CD14-positive monocyte (primary cell): ENCODE data around the gene PTPRR. TPM values are rescaled to one million over a fixed set of nuclear protein-coding genes. Genes with fewer than 3 reads are reported as not detected.

Source experiments
- DNase-seq, 3 donors: peaks; one replicate each; pipeline ENCODE4 v3.0.0-alpha.2; 2011 to 2022
- H2AFZ ChIP-seq: 2 replicates; pipeline ENCODE4 v1.6.0; 2012; ENCODE audit warnings: mild to moderate bottlenecking, low read depth, low read length, inconsistent platforms; ENCODE audit not compliant: insufficient read depth, poor library complexity, severe bottlenecking
- H3K27ac ChIP-seq, 2 donors: 1 replicate in 1 of 2; 2 replicates in 1 of 2; pipeline ENCODE4 v1.5.1; 2012 to 2013; ENCODE audit warnings: low read length in 2 of 2, control low read depth in 1 of 2, inconsistent platforms in 1 of 2, low read depth in 1 of 2, mild to moderate bottlenecking in 1 of 2
- H3K27me3 ChIP-seq, 2 donors: one replicate each; pipeline versions ENCODE4 v1.6.0 to v1.6.1; 2011 to 2013; ENCODE audit warnings: low read length in 2 of 2; ENCODE audit not compliant: control insufficient read depth in 2 of 2, insufficient read depth in 2 of 2
- H3K36me3 ChIP-seq, 2 donors: replicated peaks in 1 of 2; 1 replicate in 1 of 2; 2 replicates in 1 of 2; pipeline versions ENCODE4 v1.5.1 to v1.6.1; 2012 to 2013; ENCODE audit warnings: low read length in 2 of 2, control low read depth in 1 of 2, inconsistent platforms in 1 of 2, mild to moderate bottlenecking in 1 of 2; ENCODE audit not compliant: insufficient read depth in 2 of 2, control insufficient read depth in 1 of 2
- H3K4me1 ChIP-seq, 2 donors: 1 replicate in 1 of 2; 2 replicates in 1 of 2; pipeline versions ENCODE4 v1.5.1 to v1.6.1; 2012 to 2013; ENCODE audit warnings: low read length in 2 of 2, control low read depth in 1 of 2, inconsistent platforms in 1 of 2, mild to moderate bottlenecking in 1 of 2, moderate library complexity in 1 of 2; ENCODE audit not compliant: insufficient read depth in 2 of 2, control insufficient read depth in 1 of 2
- H3K4me2 ChIP-seq: replicated peaks from 2 replicates; pipeline ENCODE3; 2012; ENCODE audit warnings: low read length, moderate library complexity, mild to moderate bottlenecking; ENCODE audit not compliant: poor library complexity, severe bottlenecking; ENCODE audit errors: extremely low read depth
- H3K4me3 ChIP-seq, 3 experiments: fragments of 200-600 bp in 1 of 3; sonication (generic) in 1 of 3; replicated peaks in 1 of 3; 1 replicate in 2 of 3; 2 replicates in 1 of 3; pipeline ENCODE4 v1.5.1; 2011 to 2013; ENCODE audit warnings: low read length in 3 of 3, mild to moderate bottlenecking in 3 of 3, control low read depth in 2 of 3, low read depth in 2 of 3, inconsistent platforms in 1 of 3, moderate library complexity in 1 of 3
- H3K79me2 ChIP-seq: 2 replicates; pipeline ENCODE4 v1.6.0; 2012; ENCODE audit warnings: mild to moderate bottlenecking, control low read depth, inconsistent platforms, low read length, moderate library complexity; ENCODE audit not compliant: insufficient read depth
- H3K9ac ChIP-seq: 2 replicates; pipeline ENCODE4 v1.6.0; 2017; ENCODE audit warnings: low read length, mild to moderate bottlenecking; ENCODE audit not compliant: insufficient read depth, poor library complexity, severe bottlenecking
- H3K9me3 ChIP-seq, 2 donors: replicated peaks in 1 of 2; 1 replicate in 1 of 2; 2 replicates in 1 of 2; pipeline versions ENCODE4 v1.5.1 to v1.6.1; 2012 to 2013; ENCODE audit warnings: low read length in 2 of 2, control low read depth in 1 of 2; ENCODE audit not compliant: control insufficient read depth in 1 of 2, insufficient read depth in 1 of 2
- H4K20me1 ChIP-seq: 2 replicates; pipeline ENCODE4 v1.6.0; 2012; ENCODE audit warnings: mild to moderate bottlenecking, low read length, control low read depth, moderate library complexity; ENCODE audit not compliant: insufficient read depth
- H3K27ac Mint-ChIP-seq, 7 donors: one replicate each; pipeline ENCODE4 v1.8.0; 2020; ENCODE audit warnings: mild to moderate bottlenecking in 7 of 7, mixed read lengths in 7 of 7, moderate library complexity in 6 of 7, inconsistent platforms in 2 of 7
- H3K27me3 Mint-ChIP-seq, 3 donors: one replicate each; pipeline ENCODE4 v1.8.0; 2021 to 2022; ENCODE audit warnings: low read depth in 3 of 3, mild to moderate bottlenecking in 3 of 3, mixed read lengths in 3 of 3, moderate library complexity in 3 of 3, inconsistent platforms in 1 of 3
- H3K36me3 Mint-ChIP-seq, 2 donors: one replicate each; pipeline ENCODE4 v1.8.0; 2020; ENCODE audit warnings: mixed read lengths in 2 of 2, inconsistent platforms in 1 of 2, mild to moderate bottlenecking in 1 of 2
- H3K4me1 Mint-ChIP-seq: one replicate; pipeline ENCODE4 v1.8.0; 2020; ENCODE audit warnings: mild to moderate bottlenecking, mixed read lengths
- H3K4me3 Mint-ChIP-seq, 2 donors: one replicate each; pipeline ENCODE4 v1.8.0; 2020; ENCODE audit warnings: mild to moderate bottlenecking in 2 of 2, mixed read lengths in 2 of 2, moderate library complexity in 1 of 2
- H3K9me3 Mint-ChIP-seq, 7 donors: one replicate each; pipeline ENCODE4 v1.8.0; 2020 to 2022; ENCODE audit warnings: mixed read lengths in 7 of 7, mild to moderate bottlenecking in 6 of 7, moderate library complexity in 6 of 7, inconsistent platforms in 2 of 7
- WGBS: methylation state at CpG from one replicate; pipeline ENCODE4 v1.1.5; 2013; ENCODE audit warnings: missing lambda C conversion rate; ENCODE audit not compliant: insufficient coverage; 5-methylcytosine and 5-hydroxymethylcytosine counted together
- intact Hi-C, 2 donors: fragments of 100-400 bp; cut with micrococcal nuclease; formaldehyde crosslinking; loops; one replicate each; pipeline versions ENCODE4 v1.15.0 to v1.15.1; 2023
- polyA plus RNA-seq, 3 donors: library from polyadenylated mRNA; depleted of rRNA in 1 of 3; unstranded in 2 of 3; stranded (reverse) in 1 of 3; fragments of 300-500 nt in 2 of 3; fragments of >200 nt in 1 of 3; fragmentation: Illumina TruSeq in 2 of 3; gene quantifications; 1 replicate in 2 of 3; 2 replicates in 1 of 3; pipeline ENCODE4 v1.2.3, GENCODE V29; 2012 to 2021
- TF ChIP-seq, protein P1 (sequence below): fragments of 200-600 bp; IDR thresholded peaks from one replicate; pipeline ENCODE4 v1.8.0; 2022; ENCODE audit warnings: antibody characterized with exemption, mild to moderate bottlenecking

Gene PTPRR
- polyA plus RNA-seq, 3 donors, result not detected

DNA sequence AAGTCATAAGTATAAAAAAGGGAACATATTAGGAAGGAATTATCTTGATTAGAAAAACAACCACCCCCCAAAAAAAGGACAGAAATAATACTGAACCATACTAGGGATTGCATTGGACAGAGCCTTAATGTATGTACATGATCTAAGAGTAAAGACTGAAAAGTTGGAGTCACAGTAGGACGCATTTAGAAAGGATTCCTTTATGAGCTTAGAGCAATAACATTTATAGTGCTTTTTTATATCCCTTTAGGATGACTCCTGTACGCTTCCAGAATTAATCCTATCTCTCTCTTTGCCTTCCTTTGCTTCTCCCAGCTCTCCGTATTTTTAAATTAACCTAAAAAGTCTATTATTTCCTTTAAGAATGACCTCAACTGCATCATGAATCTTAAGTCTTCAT is 75.3 kb downstream of the PTPRR start:
- H3K4me3 Mint-ChIP-seq, result no peak overlapping the region
- H3K27me3 ChIP-seq, result no peaks in the 10 kb centered on the region
- no CpG with 5 or more reads among the region's 3 CpGs for WGBS
- TF ChIP-seq, protein P1, sequence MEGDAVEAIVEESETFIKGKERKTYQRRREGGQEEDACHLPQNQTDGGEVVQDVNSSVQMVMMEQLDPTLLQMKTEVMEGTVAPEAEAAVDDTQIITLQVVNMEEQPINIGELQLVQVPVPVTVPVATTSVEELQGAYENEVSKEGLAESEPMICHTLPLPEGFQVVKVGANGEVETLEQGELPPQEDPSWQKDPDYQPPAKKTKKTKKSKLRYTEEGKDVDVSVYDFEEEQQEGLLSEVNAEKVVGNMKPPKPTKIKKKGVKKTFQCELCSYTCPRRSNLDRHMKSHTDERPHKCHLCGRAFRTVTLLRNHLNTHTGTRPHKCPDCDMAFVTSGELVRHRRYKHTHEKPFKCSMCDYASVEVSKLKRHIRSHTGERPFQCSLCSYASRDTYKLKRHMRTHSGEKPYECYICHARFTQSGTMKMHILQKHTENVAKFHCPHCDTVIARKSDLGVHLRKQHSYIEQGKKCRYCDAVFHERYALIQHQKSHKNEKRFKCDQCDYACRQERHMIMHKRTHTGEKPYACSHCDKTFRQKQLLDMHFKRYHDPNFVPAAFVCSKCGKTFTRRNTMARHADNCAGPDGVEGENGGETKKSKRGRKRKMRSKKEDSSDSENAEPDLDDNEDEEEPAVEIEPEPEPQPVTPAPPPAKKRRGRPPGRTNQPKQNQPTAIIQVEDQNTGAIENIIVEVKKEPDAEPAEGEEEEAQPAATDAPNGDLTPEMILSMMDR, result no peak
- H3K4me1 ChIP-seq, result no peaks in the 10 kb centered on the region
- no peaks in the 10 kb centered on the region for H4K20me1 ChIP-seq
- no peak overlapping the region for H3K9ac ChIP-seq
- H2AFZ ChIP-seq, result no peak overlapping the region
- no peak overlapping the region for H3K27ac Mint-ChIP-seq
- no peak overlapping the region for H3K4me2 ChIP-seq
- intact Hi-C loops, result no loop called here
- no peaks in the 10 kb centered on the region for H3K79me2 ChIP-seq
- peaks cover 0 to 1% (median 1%) of the 10 kb centered on the region in 3 donors for H3K27me3 Mint-ChIP-seq
- DNase-seq, result no peak
- no peaks in the 10 kb centered on the region for H3K9me3 ChIP-seq
- no peaks in the 10 kb centered on the region for H3K36me3 ChIP-seq
- H3K9me3 Mint-ChIP-seq, result peaks cover 0 to 2% (median 0%) of the 10 kb centered on the region in 7 donors
- H3K27ac ChIP-seq, result no peak overlapping the region
- H3K4me3 ChIP-seq, result no peak overlapping the region
- no peaks in the 10 kb centered on the region for H3K4me1 Mint-ChIP-seq
- H3K36me3 Mint-ChIP-seq, result no peaks in the 10 kb centered on the region

- Histone ChIP-seq H3K36me3 (no peaks in the 10 kb centered on the region), H3K4me3 (no peak overlapping the region), H3K9me3 (no peaks in the 10 kb centered on the region), H3K27ac (no peak overlapping the region), H3K79me2 (no peaks in the 10 kb centered on the region), H3K4me2 (no peak overlapping the region), H3K4me1 (no peaks in the 10 kb centered on the region), H3K27me3 (no peaks in the 10 kb centered on the region), H4K20me1 (no peaks in the 10 kb centered on the region), H3K9ac (no peak overlapping the region), H2AFZ (no peak overlapping the region)
- no CpG with 5 or more reads among the region's 3 CpGs for WGBS
- no peaks in the 10 kb centered on the region for H3K36me3 Mint-ChIP-seq
- H3K4me1 Mint-ChIP-seq, result no peaks in the 10 kb centered on the region
- peaks cover 0 to 2% (median 0%) of the 10 kb centered on the region in 7 donors for H3K9me3 Mint-ChIP-seq
- peaks cover 0 to 1% (median 1%) of the 10 kb centered on the region in 3 donors for H3K27me3 Mint-ChIP-seq
- no peak for DNase-seq
- intact Hi-C loops, result no loop called here
- H3K27ac Mint-ChIP-seq, result no peak overlapping the region
- TF ChIP-seq, protein P1, result no peak
- no peak overlapping the region for H3K4me3 Mint-ChIP-seq
Observed at GRCh38 chr12:70843363-70843762, 77.2 kb downstream of the PTPRR start.
